HepG2 (cell line): ENCODE measurements around the gene KAT6B. TPM values are rescaled to one million over a fixed set of nuclear protein-coding genes. Genes with fewer than 3 reads are reported as not detected.

ENCODE experiments used
- ATAC-seq: fragments of 200-7000 bp; cut with Tn5 transposase; 3 replicates; pipeline ENCODE4 v1.9.1; 2020; ENCODE audit warnings: mild to moderate bottlenecking, moderate library complexity
- BruUV-seq: library from RNA; stranded (reverse); fragments of 400-500 nt; replicated peaks from 2 replicates; lab custom pipeline; 2021; lab: Mats Ljungman, UMichigan
- CTCF ChIA-PET: fragments of 300-600 bp; formaldehyde crosslinking; extraction: SDS; loops from one replicate; lab custom pipeline; 2021; ENCODE audit warnings: low total read pairs, inconsistent platforms, low intra/inter-chr PET ratio; lab: Yijun Ruan, JAX
- POLR2A ChIA-PET: fragments of 350-600 bp; sonication (Branson Sonifier 250); formaldehyde crosslinking; loops from one replicate; lab custom pipeline; 2020; ENCODE audit warnings: antibody characterized with exemption, inconsistent platforms; lab: Yijun Ruan, JAX
- DNase-seq: peaks from one replicate; pipeline ENCODE4 v3.0.0-alpha.2; 2015; ENCODE audit warnings: low spot score
- FAIRE-seq: peaks from 3 replicates; lab custom pipeline; 2011; peaks lifted over from hg19 to GRCh38; lab: Jason Lieb, UNC
- H2AFZ ChIP-seq: one replicate; pipeline ENCODE4 v1.6.1; 2011; ENCODE audit warnings: low read length, inconsistent platforms
- H3K27ac ChIP-seq: fragments of 300-600 bp; 3 replicates; pipeline ENCODE4 v1.8.0; 2011; ENCODE audit warnings: mixed run types, mild to moderate bottlenecking, mixed read lengths, low read length, inconsistent platforms; ENCODE audit not compliant: insufficient read depth; ENCODE audit errors: extremely low read length
- H3K27me3 ChIP-seq, 2 experiments: fragments of 200-600 bp in 1 of 2; 2 replicates in 1 of 2; 3 replicates in 1 of 2; pipeline versions ENCODE4 v1.6.0 to v1.8.0; 2011; ENCODE audit warnings: low read length in 2 of 2, mild to moderate bottlenecking in 2 of 2, moderate library complexity in 2 of 2, inconsistent platforms in 1 of 2; ENCODE audit not compliant: insufficient read depth in 2 of 2, control insufficient read depth in 1 of 2
- H3K36me3 ChIP-seq, 2 experiments: fragments of 200-600 bp in 1 of 2; replicated peaks in 1 of 2; 2 replicates in 1 of 2; 3 replicates in 1 of 2; pipeline versions ENCODE4 v1.5.1 to v1.8.0; 2011; ENCODE audit warnings: low read length in 2 of 2, inconsistent platforms in 1 of 2; ENCODE audit not compliant: insufficient read depth in 2 of 2, control insufficient read depth in 1 of 2
- H3K4me1 ChIP-seq: 2 replicates; pipeline ENCODE4 v1.5.1; 2012; ENCODE audit warnings: low read length, inconsistent platforms; ENCODE audit not compliant: insufficient read depth
- H3K4me2 ChIP-seq: 2 replicates; pipeline ENCODE4 v1.6.0; 2011; ENCODE audit warnings: low read depth, low read length, inconsistent platforms
- H3K4me3 ChIP-seq, 3 experiments: fragments of 200-600 bp in 1 of 3; sonication (generic), shearing (Covaris generic) in 1 of 3; replicated peaks in 1 of 3; 2 replicates each; pipeline ENCODE4 v1.5.1; 2011 to 2016; ENCODE audit warnings: low read length in 3 of 3, inconsistent platforms in 2 of 3, low read depth in 2 of 3, mild to moderate bottlenecking in 2 of 3, control low read depth in 1 of 3, mixed read lengths in 1 of 3; ENCODE audit not compliant: insufficient read depth in 1 of 3
- H3K79me2 ChIP-seq: one replicate; pipeline ENCODE4 v1.6.1; 2011; ENCODE audit warnings: low read length, inconsistent platforms; ENCODE audit not compliant: insufficient read depth
- H3K9ac ChIP-seq: 2 replicates; pipeline ENCODE4 v1.6.0; 2011; ENCODE audit warnings: mild to moderate bottlenecking, low read depth, low read length, inconsistent platforms; ENCODE audit not compliant: insufficient read depth
- H3K9me3 ChIP-seq: 2 replicates; pipeline ENCODE4 v1.5.1; 2012; ENCODE audit warnings: mild to moderate bottlenecking, low read length
- H4K20me1 ChIP-seq: 2 replicates; pipeline ENCODE4 v1.6.0; 2011; ENCODE audit warnings: inconsistent platforms, mild to moderate bottlenecking, low read length, moderate library complexity; ENCODE audit not compliant: insufficient read depth
- FOXM1 ChIP-seq: sonication (generic); formaldehyde crosslinking; IDR thresholded peaks from 2 replicates; pipeline ENCODE4 v1.5.0; 2020; ENCODE audit warnings: missing genetic modification reagents
- PLRG1 ChIP-seq: fragments of 450-650 bp; conservative IDR thresholded peaks from 2 replicates; pipeline ENCODE4 v1.6.1; 2016
- TBL1XR1 ChIP-seq: fragments of 150-350 bp; IDR thresholded peaks from 2 replicates; pipeline ENCODE4 v1.6.1; 2014; ENCODE audit warnings: borderline replicate concordance, low read length; ENCODE audit not compliant: partially characterized antibody
- ZFP36L2 ChIP-seq: sonication (generic); formaldehyde crosslinking; IDR thresholded peaks from 2 replicates; pipeline ENCODE4 v1.4.0; 2020; ENCODE audit warnings: missing genetic modification reagents
- ZNF572 ChIP-seq: sonication (generic); formaldehyde crosslinking; IDR thresholded peaks from 2 replicates; pipeline ENCODE4 v1.5.1; 2020; ENCODE audit warnings: mild to moderate bottlenecking, missing genetic modification reagents
- ZNF761 ChIP-seq: sonication (generic); formaldehyde crosslinking; conservative IDR thresholded peaks from 2 replicates; pipeline ENCODE4 v1.4.0; 2020; ENCODE audit warnings: mild to moderate bottlenecking, missing genetic modification reagents
- WGBS: methylation state at CpG from one replicate; pipeline ENCODE4 v1.1.6; 2017; ENCODE audit warnings: low lambda C conversion rate; 5-methylcytosine and 5-hydroxymethylcytosine counted together
- in situ Hi-C: cut with HindIII; loops from 2 replicates; pipeline ENCODE4 v1.10.0; 2017; ENCODE audit warnings: low pct_unique_long_range_greater_than_20kb; ENCODE audit not compliant: extremely low pct_ligation_motif_present
- intact Hi-C: fragments of 100-400 bp; cut with micrococcal nuclease; formaldehyde crosslinking; loops from one replicate; pipeline ENCODE4 v1.10.0; 2022; ENCODE audit not compliant: unreplicated experiment
- polyA plus RNA-seq, 8 experiments: library from polyadenylated mRNA; depleted of rRNA in 3 of 8; stranded (reverse) in 7 of 8; unstranded in 1 of 8; fragments of >200 nt; fragmentation: Illumina TruSeq in 4 of 8; extraction: Trizol in 4 of 8; gene quantifications; 2 replicates each; pipeline versions ENCODE4 v1.2.1 to v1.2.3, GENCODE V29; 2011 to 2016; ENCODE audit warnings: low read depth in 4 of 8, missing spikeins in 1 of 8, mixed read lengths in 1 of 8; ENCODE audit not compliant: insufficient read depth in 1 of 8
- total RNA-seq, 5 experiments: library from RNA; depleted of rRNA; stranded (reverse); fragments of >200 nt; fragmentation: Illumina TruSeq; extraction: Trizol; gene quantifications; 2 replicates each; pipeline ENCODE4 v1.2.3, GENCODE V29; 2016; ENCODE audit warnings: low read depth in 1 of 5
- TF ChIP-seq, protein P1 (sequence below): sonication (generic); formaldehyde crosslinking; IDR thresholded peaks from 2 replicates; pipeline ENCODE4 v1.4.0; 2020; ENCODE audit warnings: missing genetic modification reagents, mild to moderate bottlenecking, borderline replicate concordance
- TF ChIP-seq, protein P2 (sequence below): sonication (generic); formaldehyde crosslinking; conservative IDR thresholded peaks from 2 replicates; pipeline ENCODE4 v1.4.0; 2020; ENCODE audit warnings: missing genetic modification reagents
- TF ChIP-seq, protein P3 (sequence below): IDR thresholded peaks from 2 replicates; pipeline ENCODE4 v1.6.1; 2016; ENCODE audit warnings: missing genetic modification reagents, missing compliant biosample characterization
- TF ChIP-seq, protein P4 (sequence below): sonication (generic); formaldehyde crosslinking; IDR thresholded peaks from 2 replicates; pipeline ENCODE4 v1.4.0; 2020; ENCODE audit warnings: missing genetic modification reagents, borderline replicate concordance

Gene KAT6B
- total and polyA plus RNA-seq, 2 of the 13 experiments (the other 11 are each of a cell fraction or from before 2014, with no cell fraction given) = 3.0 to 9.5 TPM

DNA sequence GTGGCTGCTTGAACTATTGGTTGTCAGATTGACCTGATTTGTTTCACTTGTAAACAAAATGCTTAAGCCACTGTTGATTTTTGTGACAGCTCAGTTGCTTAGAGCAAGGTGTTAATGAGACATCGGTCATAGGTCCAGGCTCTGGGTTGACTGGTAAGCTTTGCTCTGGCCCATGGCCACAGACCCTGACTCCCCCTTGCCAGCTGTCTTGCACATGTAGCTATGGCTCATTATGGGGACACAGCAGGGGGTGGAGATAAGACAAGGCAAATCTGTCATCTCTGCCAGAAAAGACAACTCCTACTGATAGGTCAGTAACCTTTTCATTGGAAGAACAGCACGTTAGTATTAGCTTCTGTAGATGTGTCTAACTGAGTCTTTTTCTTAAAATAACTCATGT is 95.3 kb downstream of the KAT6B start:
- intact Hi-C loops = no loop called here
- BruUV-seq = no TSS peak
- Histone ChIP-seq H3K27me3 (no peaks in the 10 kb centered on the region), H3K36me3 (no peaks in the 10 kb centered on the region), H3K9me3 (no peaks in the 10 kb centered on the region), H3K4me2 (no peak overlapping the region), H3K79me2 (no peaks in the 10 kb centered on the region), H3K4me3 (no peak overlapping the region), H3K4me1 (peaks cover 16% of the 10 kb centered on the region), H3K9ac (no peak overlapping the region), H2AFZ (no peak overlapping the region), H4K20me1 (peaks cover 3% of the 10 kb centered on the region; the same call in 1 of the 2 replicates), H3K27ac (no peak overlapping the region)
- ChIA-PET CTCF (no interaction called here), POLR2A (no interaction called here)
- TF ChIP-seq, protein P1, sequence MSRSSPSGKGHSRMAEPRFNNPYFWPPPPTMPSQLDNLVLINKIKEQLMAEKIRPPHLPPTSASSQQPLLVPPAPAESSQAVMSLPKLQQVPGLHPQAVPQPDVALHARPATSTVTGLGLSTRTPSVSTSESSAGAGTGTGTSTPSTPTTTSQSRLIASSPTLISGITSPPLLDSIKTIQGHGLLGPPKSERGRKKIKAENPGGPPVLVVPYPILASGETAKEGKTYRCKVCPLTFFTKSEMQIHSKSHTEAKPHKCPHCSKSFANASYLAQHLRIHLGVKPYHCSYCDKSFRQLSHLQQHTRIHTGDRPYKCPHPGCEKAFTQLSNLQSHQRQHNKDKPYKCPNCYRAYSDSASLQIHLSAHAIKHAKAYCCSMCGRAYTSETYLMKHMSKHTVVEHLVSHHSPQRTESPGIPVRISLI (CRISPR knock-in tag) = no peak
- TF ChIP-seq TBL1XR1 (no peak), FOXM1 (CRISPR knock-in tag) (no peak), PLRG1 (no peak), ZNF761 (CRISPR knock-in tag) (no peak), ZFP36L2 (CRISPR knock-in tag) (no peak), ZNF572 (CRISPR knock-in tag) (no peak)
- TF ChIP-seq, protein P2, sequence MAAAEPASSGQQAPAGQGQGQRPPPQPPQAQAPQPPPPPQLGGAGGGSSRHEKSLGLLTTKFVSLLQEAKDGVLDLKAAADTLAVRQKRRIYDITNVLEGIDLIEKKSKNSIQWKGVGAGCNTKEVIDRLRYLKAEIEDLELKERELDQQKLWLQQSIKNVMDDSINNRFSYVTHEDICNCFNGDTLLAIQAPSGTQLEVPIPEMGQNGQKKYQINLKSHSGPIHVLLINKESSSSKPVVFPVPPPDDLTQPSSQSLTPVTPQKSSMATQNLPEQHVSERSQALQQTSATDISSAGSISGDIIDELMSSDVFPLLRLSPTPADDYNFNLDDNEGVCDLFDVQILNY (CRISPR knock-in tag) = no peak
- TF ChIP-seq, protein P3, sequence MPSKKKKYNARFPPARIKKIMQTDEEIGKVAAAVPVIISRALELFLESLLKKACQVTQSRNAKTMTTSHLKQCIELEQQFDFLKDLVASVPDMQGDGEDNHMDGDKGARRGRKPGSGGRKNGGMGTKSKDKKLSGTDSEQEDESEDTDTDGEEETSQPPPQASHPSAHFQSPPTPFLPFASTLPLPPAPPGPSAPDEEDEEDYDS = no peak
- TF ChIP-seq, protein P4, sequence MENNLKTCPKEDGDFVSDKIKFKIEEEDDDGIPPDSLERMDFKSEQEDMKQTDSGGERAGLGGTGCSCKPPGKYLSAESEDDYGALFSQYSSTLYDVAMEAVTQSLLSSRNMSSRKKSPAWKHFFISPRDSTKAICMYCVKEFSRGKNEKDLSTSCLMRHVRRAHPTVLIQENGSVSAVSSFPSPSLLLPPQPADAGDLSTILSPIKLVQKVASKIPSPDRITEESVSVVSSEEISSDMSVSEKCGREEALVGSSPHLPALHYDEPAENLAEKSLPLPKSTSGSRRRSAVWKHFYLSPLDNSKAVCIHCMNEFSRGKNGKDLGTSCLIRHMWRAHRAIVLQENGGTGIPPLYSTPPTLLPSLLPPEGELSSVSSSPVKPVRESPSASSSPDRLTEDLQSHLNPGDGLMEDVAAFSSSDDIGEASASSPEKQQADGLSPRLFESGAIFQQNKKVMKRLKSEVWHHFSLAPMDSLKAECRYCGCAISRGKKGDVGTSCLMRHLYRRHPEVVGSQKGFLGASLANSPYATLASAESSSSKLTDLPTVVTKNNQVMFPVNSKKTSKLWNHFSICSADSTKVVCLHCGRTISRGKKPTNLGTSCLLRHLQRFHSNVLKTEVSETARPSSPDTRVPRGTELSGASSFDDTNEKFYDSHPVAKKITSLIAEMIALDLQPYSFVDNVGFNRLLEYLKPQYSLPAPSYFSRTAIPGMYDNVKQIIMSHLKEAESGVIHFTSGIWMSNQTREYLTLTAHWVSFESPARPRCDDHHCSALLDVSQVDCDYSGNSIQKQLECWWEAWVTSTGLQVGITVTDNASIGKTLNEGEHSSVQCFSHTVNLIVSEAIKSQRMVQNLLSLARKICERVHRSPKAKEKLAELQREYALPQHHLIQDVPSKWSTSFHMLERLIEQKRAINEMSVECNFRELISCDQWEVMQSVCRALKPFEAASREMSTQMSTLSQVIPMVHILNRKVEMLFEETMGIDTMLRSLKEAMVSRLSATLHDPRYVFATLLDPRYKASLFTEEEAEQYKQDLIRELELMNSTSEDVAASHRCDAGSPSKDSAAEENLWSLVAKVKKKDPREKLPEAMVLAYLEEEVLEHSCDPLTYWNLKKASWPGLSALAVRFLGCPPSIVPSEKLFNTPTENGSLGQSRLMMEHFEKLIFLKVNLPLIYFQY (CRISPR knock-in tag) = no peak
- no peak for ATAC-seq
- no peak for DNase-seq
- in situ Hi-C loops = no loop called here
- no peak for FAIRE-seq
- 87% methylated on average over 2 of the region's 2 CpGs for WGBS
